T-helper 1 cell treated with Interleukin-12 subunit alpha and Interleukin-12 subunit beta and Interleukin-4 antibody, amounts not matched to agents 30 ng/mL and 1 ng/mL, for 36 hours (primary cell): Measurements from ENCODE around the gene RAB11FIP5. TPM values are rescaled to one million over a fixed set of nuclear protein-coding genes. Genes with fewer than 3 reads are reported as not detected.

Experiments used
- intact Hi-C: fragments of 100-400 bp; cut with micrococcal nuclease; formaldehyde crosslinking; loops from one replicate; pipeline ENCODE4 v1.15.1; 2024
- total RNA-seq: library from RNA; stranded (reverse); gene quantifications from 2 replicates; pipeline ENCODE4 v1.2.3, GENCODE V29; 2022

The RAB11FIP5 gene
- total RNA-seq, 1 donor from 2014 or later = 16.7 TPM

DNA sequence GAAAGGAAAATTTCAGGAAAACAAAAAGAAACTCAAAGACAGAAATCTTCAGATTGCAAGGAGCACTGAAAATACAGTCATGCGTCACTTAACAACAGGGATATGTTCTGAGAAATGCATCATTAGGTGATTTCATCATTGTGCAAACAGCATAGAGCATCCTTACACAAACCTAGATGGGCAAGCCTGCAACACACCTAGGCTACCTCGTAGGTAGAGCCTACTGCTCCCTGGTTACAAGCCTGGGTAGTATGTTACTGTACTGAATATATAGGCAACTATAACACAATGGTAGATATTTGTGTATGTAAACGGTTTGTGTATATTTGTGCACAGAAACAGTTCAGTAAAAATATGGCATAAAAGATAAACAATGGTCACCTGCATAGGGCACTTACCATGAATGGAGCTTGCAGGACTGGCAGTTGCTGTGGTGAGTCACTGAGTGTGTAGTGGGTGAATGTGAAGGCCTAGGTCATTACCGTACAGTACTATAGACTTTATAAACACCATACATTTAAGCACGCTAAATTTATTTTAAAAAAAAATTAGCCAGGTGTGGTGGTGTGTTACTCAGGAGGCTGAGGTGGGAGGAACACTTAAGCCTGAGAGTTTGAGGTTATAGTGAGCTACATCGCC, 74.7 kb downstream of the RAB11FIP5 start:
- intact Hi-C loops = no loop called here

DNA sequence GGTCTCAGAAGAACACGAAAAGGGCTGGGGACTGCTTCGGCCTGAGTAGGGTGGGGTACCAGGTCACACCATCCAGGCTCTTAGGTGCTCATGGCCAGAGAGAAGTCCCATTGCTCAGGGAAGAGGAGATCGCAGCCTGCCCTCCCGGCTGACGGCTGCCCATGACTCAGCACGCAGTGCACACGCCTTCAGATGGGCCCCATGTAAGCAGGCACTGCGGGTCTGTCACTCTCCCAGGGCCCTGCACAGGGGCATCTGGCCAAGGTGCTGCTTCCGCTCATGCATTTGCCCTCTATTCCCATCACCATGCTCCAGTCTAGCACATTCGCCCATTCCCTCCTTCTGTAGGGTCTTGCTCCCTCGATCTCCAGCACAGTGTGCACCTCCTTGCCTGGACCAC, 76.0 kb downstream of the RAB11FIP5 start:
- intact Hi-C loops = no loop called here

DNA sequence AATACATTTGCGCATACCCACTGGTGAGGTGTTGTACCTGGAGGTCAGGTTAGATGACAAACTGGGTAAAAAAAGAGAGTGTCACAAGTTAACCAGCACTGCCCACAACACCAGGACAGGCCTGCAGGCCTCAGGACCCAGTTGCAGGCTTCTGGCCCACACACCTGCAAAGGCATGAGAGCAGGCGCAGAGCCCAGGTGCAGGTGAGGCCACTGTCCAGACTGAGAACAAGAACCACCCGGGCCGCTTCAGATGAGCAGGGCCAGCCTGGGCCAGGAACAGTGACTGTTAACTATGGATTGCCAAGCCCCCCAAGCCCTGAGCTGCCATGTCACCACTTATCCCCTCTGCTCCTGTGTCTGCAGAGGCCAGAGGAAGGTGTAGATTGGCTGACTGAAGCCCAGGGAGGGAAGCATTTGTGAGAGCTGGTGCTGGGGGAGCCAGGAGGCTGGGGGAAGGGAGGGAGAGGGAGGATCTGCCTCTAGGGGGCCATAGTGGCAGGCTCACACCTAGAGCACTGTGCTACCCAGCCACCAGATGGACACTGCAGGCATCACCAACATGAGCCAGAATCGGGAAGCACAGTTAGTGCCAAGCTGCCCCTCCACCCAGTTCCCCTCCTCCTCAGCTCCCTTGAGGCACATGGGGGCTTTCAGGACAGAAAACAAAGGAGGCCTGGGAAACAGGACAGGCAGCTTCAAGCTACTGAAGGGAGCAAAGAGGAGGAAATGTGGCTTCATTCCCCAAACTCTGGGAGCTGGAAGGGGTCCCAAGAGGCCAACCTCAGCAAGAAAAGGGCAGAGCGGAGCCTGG, 76.6 kb downstream of the RAB11FIP5 start:
- intact Hi-C loops = no loop called here

DNA sequence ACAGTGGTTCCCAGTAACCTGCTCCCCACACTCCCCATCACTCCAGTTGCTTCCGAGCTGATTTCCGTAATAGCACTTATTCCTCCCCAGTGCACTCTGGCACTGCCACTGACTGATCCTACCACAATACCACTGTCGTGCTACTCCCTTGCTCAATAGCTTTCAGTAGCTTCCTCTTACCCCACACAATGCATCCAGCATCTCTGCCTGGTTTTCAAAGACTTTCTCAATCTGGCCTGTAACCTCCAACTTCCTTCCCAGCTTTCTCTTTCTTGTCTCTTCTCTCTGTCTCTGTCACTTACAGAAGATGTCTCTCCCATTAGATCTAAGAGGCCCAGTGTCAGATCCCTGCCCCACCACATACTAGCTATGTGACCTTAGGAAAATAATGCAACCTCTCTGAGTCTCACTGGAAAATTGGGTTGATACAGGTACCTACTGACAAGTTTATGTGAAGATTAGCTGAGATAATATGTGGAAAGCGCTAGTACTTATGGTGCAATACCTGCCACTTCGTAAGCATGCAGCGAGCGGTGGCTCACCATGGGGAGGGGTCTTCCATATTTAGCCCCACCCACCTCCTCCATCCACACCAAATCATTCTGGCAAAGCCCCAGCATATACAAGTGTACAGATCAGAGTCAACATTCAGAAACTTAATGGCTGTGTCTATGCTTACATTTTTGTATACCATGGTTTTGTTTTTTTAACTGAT, 77.9 kb downstream of the RAB11FIP5 start:
- intact Hi-C loops = no loop called here

DNA sequence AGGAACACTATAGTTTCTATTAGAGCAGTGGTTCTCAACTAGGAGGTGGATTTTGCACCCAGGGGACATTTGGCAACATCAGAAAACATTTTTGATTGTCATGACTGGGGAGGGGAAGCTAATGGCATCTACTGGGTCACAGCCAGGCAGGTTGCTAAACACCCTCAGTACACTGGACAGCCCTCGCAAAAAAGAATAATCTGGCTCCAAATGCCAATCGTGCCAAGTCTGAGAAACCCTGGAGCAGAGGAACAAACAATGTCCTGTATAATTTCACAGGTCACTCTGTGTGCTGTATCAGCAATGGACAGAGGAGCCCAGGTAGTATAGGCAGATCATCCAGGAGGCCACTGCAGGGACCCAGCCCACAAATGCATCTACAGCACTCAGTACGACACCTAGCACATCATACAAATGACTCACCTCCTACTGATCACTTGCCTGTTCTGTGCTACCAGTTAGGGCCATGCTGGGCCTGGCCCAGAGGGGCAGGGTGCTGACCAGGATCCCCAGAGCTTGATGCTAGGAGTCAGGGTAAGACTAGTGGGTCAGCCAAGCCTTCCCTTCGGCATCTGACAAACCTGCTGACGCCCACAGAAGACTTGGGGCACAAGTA, 78.9 kb downstream of the RAB11FIP5 start:
- intact Hi-C loops = no loop called here

DNA sequence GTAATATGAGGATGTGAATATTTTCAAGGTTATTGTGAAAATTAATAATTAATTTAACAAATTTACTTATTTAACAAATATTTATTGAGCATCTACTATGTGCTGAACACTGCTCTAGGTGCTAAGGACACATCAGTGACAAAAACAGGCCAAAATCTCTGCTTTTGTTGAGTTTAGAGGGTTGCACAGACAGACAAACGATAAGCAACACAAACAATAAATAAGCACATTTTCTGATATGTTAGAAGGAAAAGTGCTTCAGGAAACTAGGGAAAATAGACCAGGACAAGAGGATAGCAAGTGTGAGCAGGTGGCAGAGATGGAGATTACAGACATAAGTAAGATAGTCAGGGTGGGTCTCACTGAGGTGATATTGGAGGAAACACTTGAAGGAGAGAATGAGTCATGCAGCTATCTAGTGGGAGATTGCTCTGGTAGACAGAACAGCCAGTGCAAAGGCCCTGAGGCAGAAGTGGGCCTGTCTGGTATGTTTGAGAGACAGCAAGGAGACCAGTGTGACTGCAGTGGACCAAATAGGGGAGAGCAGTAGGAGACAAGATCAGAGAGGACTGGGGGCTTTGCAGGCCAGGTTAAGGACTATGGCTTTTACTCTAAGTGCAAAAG, 79.5 kb downstream of the RAB11FIP5 start:
- intact Hi-C loops = no loop called here

DNA sequence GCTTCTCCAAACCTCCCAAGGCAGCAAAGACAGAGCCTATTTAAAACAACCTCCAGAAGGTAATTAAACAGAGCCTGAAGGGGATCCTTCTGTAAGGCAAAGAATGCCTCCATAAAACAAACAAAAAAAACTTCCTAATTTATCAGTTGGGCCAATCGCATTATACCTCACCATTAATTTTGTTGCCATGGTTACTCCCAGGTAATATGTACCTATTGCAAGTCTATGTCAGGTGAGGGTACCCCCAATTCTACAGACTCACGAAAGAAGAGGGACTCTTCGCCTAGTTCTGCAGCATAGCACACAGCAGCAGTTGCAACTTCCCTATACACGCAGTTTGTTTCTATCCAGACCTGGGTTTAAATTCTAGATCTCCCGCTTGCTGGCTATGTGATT, 80.0 kb downstream of the RAB11FIP5 start:
- intact Hi-C loops = no loop called here

DNA sequence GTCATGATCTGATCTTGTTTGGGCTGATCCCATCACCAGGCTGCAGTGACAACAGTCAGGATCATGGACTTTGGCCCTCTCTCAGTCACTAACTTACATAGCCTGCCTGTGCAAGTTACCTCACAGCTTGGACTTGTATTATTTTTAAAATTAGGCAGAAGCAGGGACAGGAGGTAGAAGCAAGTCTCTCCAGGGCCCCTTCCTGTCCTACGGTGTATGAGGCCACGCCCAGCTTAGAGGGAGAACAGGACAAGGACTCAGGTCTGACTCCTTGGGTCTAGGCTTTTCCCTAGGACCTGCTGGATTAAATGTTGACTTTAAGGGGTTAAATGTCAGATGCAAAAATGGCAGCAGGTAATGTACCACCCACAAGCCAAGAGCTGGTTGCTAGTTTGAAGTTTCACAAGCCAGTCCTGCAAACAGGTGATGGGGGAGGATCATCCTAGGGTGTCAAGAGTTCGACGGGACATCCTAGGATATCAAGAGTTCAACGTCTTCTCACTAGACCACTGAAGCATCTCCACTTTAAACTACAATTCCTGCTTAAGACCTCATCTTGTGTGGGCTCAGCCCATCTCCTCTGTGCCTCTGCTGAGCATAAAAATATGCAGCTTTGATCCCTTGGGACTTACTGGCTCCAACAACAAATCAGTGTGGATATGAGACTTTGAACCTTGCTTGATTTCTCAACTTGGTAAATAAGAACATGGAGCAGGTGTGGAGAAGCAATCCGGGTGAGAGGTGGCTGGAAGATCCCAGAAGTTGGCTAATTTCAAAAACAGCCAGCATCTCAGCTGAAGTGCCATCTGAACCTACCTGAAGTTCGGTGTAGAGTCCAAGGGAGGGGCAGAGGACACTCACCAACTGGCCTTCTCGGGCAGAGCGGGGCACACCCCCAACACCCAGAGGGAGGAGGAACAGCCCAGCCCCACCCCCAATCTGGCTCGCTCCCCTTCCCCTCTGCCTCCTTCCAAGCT, 80.7 kb downstream of the RAB11FIP5 start:
- intact Hi-C loops = no loop called here

DNA sequence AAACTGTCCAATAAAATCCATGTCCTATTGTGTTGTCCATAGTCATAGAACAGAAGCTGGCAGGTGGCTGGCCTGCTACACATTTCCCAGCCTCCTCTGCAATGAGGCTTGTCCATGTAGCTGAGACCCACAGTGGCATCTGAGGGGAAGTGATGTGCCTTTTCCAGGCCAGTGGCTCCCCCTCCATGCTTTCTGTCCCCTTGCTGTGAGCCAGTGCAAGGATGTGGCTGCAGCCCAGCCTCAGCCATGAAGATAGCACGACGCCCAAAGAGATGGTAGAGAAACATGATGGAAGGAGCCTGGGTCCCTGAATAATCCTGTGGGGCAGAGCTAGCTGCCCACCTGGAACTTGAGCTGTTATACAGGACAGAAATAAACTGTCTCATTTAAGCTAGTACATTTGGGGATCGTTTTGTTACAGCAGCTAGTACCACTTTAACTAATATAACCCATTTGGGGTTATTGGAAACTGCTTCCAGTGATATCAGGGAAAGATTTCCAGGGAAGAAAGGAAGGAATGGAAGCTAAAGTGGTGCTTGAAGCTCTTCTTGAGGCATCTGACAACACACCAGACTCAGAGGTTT, 81.6 kb downstream of the RAB11FIP5 start:
- intact Hi-C loops = no loop called here

DNA sequence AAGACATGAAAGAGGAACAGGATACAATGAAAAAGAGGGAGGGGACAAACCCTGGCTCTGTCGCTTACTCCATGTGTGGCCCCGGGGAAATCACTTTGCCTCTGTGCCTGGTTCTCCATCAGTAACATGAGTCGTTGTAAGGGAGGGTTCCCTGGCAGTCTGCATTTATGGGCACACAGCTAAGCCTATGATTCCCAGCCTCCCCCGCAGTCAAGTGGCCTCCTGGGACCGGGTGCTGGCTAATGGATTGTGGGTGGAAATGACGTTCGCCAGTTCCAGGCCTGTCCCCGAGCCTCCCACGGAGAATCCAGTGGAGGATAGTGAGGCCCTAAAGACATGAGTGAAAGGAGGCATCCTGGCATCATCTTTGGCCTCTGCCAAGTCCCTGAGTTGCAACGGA, 83.9 kb downstream of the RAB11FIP5 start:
- intact Hi-C loops = loop anchor here (1.0 kb wide), 1 partner anchor 30 kb away; no protein-coding TSS in a partner anchor

DNA sequence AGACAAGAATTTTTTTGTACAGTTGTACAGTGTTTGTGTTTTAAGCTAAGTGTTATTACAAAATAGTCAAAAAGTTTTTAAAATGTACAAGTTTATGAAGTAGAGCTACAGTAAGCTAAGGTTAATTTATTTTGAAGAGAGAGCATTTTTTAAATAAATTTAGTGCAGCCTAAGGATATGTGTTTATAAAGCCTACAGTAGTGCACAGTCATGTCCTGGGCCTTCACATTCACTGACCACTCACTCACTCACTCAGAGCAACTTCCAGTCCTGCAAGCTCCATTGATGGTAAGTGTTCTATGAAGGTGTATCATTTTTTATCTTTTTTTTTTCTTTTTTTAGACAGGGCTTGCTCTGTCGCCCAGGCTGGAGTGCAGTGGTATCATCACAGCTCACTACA, 85.4 kb downstream of the RAB11FIP5 start:
- intact Hi-C loops = no loop called here

DNA sequence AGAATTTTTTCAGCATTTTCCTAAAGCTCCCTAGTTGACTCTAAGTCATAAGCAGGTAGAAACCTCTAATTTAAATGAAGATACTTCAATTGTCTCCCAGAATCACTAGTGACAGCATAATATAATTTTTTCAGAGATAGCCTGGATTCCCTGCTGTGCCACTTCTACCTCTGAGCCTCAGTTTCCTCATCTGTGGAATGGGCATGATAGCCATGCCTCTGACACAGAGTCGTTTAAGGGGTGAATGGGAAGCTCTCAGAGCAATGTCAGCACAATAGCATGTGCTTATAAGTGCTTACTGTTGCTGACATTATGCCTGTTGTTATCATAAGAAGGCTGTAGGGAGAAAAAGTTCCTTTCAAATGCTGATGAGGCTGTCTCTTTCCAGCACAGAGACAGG, 89.3 kb downstream of the RAB11FIP5 start:
- intact Hi-C loops = no loop called here

Other genes starting within 250 kb of the RAB11FIP5 start
- gene SPR, start 225.5 kb downstream of the RAB11FIP5 start, total RNA-seq = 0.98 and 1.6 TPM in 2 replicates
- gene EMX1, start 195.4 kb downstream of the RAB11FIP5 start, total RNA-seq = not detected in 2 replicates
- 9.7 and 10.3 TPM in 2 replicates for gene SFXN5, start 41.2 kb downstream of the RAB11FIP5 start, total RNA-seq
- not detected in 2 replicates for gene NOTO, start 89.6 kb upstream of the RAB11FIP5 start, total RNA-seq
- gene SMYD5, start 101.3 kb upstream of the RAB11FIP5 start, total RNA-seq = 24.0 and 28.3 TPM in 2 replicates
- gene PRADC1, start 120.3 kb upstream of the RAB11FIP5 start, total RNA-seq = 8.6 and 10.2 TPM in 2 replicates
- gene CCT7, start 121.4 kb upstream of the RAB11FIP5 start, total RNA-seq = 321 and 330 TPM in 2 replicates
- 16.6 and 17.5 TPM in 2 replicates for gene FBXO41, start 171.5 kb upstream of the RAB11FIP5 start, total RNA-seq
- 0.27 and 0.56 TPM in 2 replicates for gene EGR4, start 180.6 kb upstream of the RAB11FIP5 start, total RNA-seq